ENCODE data around the gene TBKBP1. TPM values are rescaled to one million over a fixed set of nuclear protein-coding genes. Genes with fewer than 3 reads are reported as not detected.

Gene TBKBP1
- total and polyA plus RNA-seq, 2 of the 4 experiments (the other 2 are of a cell fraction), result 3.4 to 8.5 TPM

GRCh38 chr17:47745037-47745380 is 51.0 kb downstream of the TBKBP1 start:
- TF ChIP-seq ELK1 (IDR thresholded peaks at IDR 0.05; ENCODE audit: borderline replicate concordance, low read depth, low read length), result no peak
- no peak for TF ChIP-seq BHLHE40 (IDR thresholded peaks at IDR 0.05; ENCODE audit: low read depth, low read length)
- TF ChIP-seq MXI1 (IDR thresholded peaks at IDR 0.05; ENCODE audit: borderline replicate concordance, low read depth, low read length), result no peak
- TF ChIP-seq FOS (IDR thresholded peaks at IDR 0.05; ENCODE audit: low read depth, low read length), result no peak
- no peak for TF ChIP-seq RFX5 (IDR thresholded peaks at IDR 0.05; ENCODE audit: low read depth, low read length)
- TF ChIP-seq MAZ (IDR thresholded peaks at IDR 0.05; ENCODE audit: borderline replicate concordance, low read depth, low read length), result no peak
- no peak for TF ChIP-seq USF2 (IDR thresholded peaks at IDR 0.05; ENCODE audit: low read depth, low read length)
- TF ChIP-seq RCOR1 (IDR thresholded peaks at IDR 0.05; ENCODE audit: insufficient replicate concordance, low read length), result no peak
- TF ChIP-seq CEBPB (IDR thresholded peaks at IDR 0.05; ENCODE audit: low read depth, low read length), result no peak
- no peak for TF ChIP-seq CHD1 (IDR thresholded peaks at IDR 0.05; ENCODE audit: low read depth, low read length)
- no peak for TF ChIP-seq POLR2A (IDR thresholded peaks at IDR 0.05; ENCODE audit: low read depth, low read length)
- no peak for TF ChIP-seq SMC3 (IDR thresholded peaks at IDR 0.05; ENCODE audit: low read depth, low read length)
- no peak for TF ChIP-seq RAD21 (IDR thresholded peaks at IDR 0.05; ENCODE audit: low read length)
- TF ChIP-seq CTCF (conservative IDR thresholded peaks at IDR 0.05; ENCODE audit: low read depth, low read length), result no peak
- TF ChIP-seq NFE2L2 (IDR thresholded peaks at IDR 0.05; ENCODE audit: low read depth, low read length), result no peak
- TF ChIP-seq MAFK (IDR thresholded peaks at IDR 0.05; ENCODE audit: low read depth, low read length), result no peak
- in situ Hi-C loops (cut with MboI; ENCODE audit: low sequenced_read_pairs) (no loop called here), dilution Hi-C loops (cut with HindIII; ENCODE audit: low sequenced_read_pairs, unreplicated experiment) (no loop called here), intact Hi-C loops (cut with micrococcal nuclease) (no loop called here)
- ChIA-PET CTCF (interaction anchor here (1.2 kb wide), 1 partner anchor 46 kb away, joined by 3 read pairs; no protein-coding TSS in a partner anchor), POLR2A (ENCODE audit: unreplicated experiment) (no interaction called here)
- DNase-seq (no peak), ATAC-seq (ENCODE audit: low read depth) (no peak)
- peaks cover 6% of the 10 kb centered on the region for H3K9me3 ChIP-seq (ENCODE audit: control insufficient read depth, insufficient read depth, low read length)
- no peaks in the 10 kb centered on the region for H3K4me1 ChIP-seq (ENCODE audit: control insufficient read depth, insufficient read depth, low read length)
- no TSS peak for BruUV-seq (replicated peaks)
- no peaks in the 10 kb centered on the region for H3K79me1 ChIP-seq (ENCODE audit: low read depth in 1 of 2, low read length in 2 of 2)
- H2BK20ac ChIP-seq (ENCODE audit: low read depth, low read length), result no peak overlapping the region
- no CpG with 5 or more reads among the region's 10 CpGs for WGBS, 2 experiments (ENCODE audit: extremely low coverage in 2 of 2, insufficient read length in 1 of 2)
- no peak overlapping the region for H3K4me3 ChIP-seq (ENCODE audit: insufficient read depth, low read depth, low read length)
- no peak overlapping the region for H3K14ac ChIP-seq (replicated peaks; ENCODE audit: low read depth, low read length)
- no peak overlapping the region for H3K27ac ChIP-seq (ENCODE audit: insufficient read depth, low read length)
- no peak overlapping the region for H2BK5ac ChIP-seq (ENCODE audit: low read depth, low read length, poor library complexity, severe bottlenecking)
- no peak overlapping the region for H2BK15ac ChIP-seq (ENCODE audit: low read depth, low read length)
- H2AK5ac ChIP-seq (ENCODE audit: low read depth, low read length), result no peak overlapping the region
- peaks cover 60% of the 10 kb centered on the region for H3K27me3 ChIP-seq (ENCODE audit: control insufficient read depth, insufficient read depth, low read length)
- no peak overlapping the region for H4K91ac ChIP-seq (ENCODE audit: insufficient read depth, low read depth, low read length)
- no peak overlapping the region for H3K56ac ChIP-seq (ENCODE audit: extremely low read depth, insufficient read depth, low read length)
- H4K8ac ChIP-seq (ENCODE audit: low read depth in 2 of 2, low read length in 2 of 2), result no peak overlapping the region
- no peaks in the 10 kb centered on the region for H3K9me1 ChIP-seq (ENCODE audit: insufficient read depth, low read length)
- H2AK9ac ChIP-seq (replicated peaks; ENCODE audit: low read depth, low read length, poor library complexity), result no peak overlapping the region
- H3K4me2 ChIP-seq (ENCODE audit: low read depth, low read length), result no peak overlapping the region
- H3K36me3 ChIP-seq (ENCODE audit: control insufficient read depth, insufficient read depth, low read length), result no peaks in the 10 kb centered on the region
- no peak overlapping the region for H4K5ac ChIP-seq (ENCODE audit: low read depth, low read length)
- no peak overlapping the region for H3K9ac ChIP-seq (ENCODE audit: low read depth, low read length)
- no peaks in the 10 kb centered on the region; the same call in 1 of the 2 replicates for H4K20me1 ChIP-seq (ENCODE audit: insufficient read depth, low read length)
- H2BK120ac ChIP-seq (ENCODE audit: low read depth, low read length), result no peak overlapping the region
- H3K18ac ChIP-seq (ENCODE audit: low read depth, low read length), result no peak overlapping the region
- no peak overlapping the region for H3K23ac ChIP-seq (ENCODE audit: low read depth, low read length)
- no peak overlapping the region for H3K4ac ChIP-seq (ENCODE audit: low read depth, low read length)
- no peak overlapping the region for H2AFZ ChIP-seq (replicated peaks; ENCODE audit: low read length, poor library complexity)

Measured in IMR-90 (cell line).